IPS-11a (cell line): ENCODE measurements around the gene PTPRA.
"Not testable (repeated sequence)": the region's sequence is repeated elsewhere in the genome, so short reads cannot be mapped to it uniquely, and the experiment has no call there.

Experiments
- H3K4me3 ChIP-seq: one replicate; pipeline ENCODE4 v1.5.1; 2013; ENCODE audit warnings: low read depth, low read length, control low read depth

The PTPRA gene

GRCh38 chr20:2883726-2884637, 10.7 kb downstream of the PTPRA start:
- H3K4me3 ChIP-seq: no peak overlapping the region

- H3K4me3 ChIP-seq: no peak overlapping the region
Observed at GRCh38 chr20:2887715-2888114, 14.4 kb downstream of the PTPRA start.

GRCh38 chr20:2888224-2888955, 15.1 kb downstream of the PTPRA start:
- no peak overlapping the region for H3K4me3 ChIP-seq

- no peak overlapping the region for H3K4me3 ChIP-seq
Observed at GRCh38 chr20:2889209-2889608, 15.9 kb downstream of the PTPRA start.

GRCh38 chr20:2889797-2890196, 16.5 kb downstream of the PTPRA start:
- H3K4me3 ChIP-seq: no peak overlapping the region

- H3K4me3 ChIP-seq: no peak overlapping the region
Observed at GRCh38 chr20:2890742-2891141, 17.5 kb downstream of the PTPRA start.

- H3K4me3 ChIP-seq: no peak overlapping the region
Observed at GRCh38 chr20:2891343-2891742, 18.1 kb downstream of the PTPRA start.

GRCh38 chr20:2892376-2892775, 19.1 kb downstream of the PTPRA start:
- no peak overlapping the region for H3K4me3 ChIP-seq

- no peak overlapping the region for H3K4me3 ChIP-seq
Observed at GRCh38 chr20:2894221-2894620, 20.9 kb downstream of the PTPRA start.

- not testable (repeated sequence) for H3K4me3 ChIP-seq
Observed at GRCh38 chr20:2895154-2895553, 21.9 kb downstream of the PTPRA start.

- no peak overlapping the region for H3K4me3 ChIP-seq
Observed at GRCh38 chr20:2899243-2899642, 26.0 kb downstream of the PTPRA start.

- H3K4me3 ChIP-seq: no peak overlapping the region
Observed at GRCh38 chr20:2900845-2901592, 27.7 kb downstream of the PTPRA start.

- no peak overlapping the region for H3K4me3 ChIP-seq
Observed at GRCh38 chr20:2902291-2902690, 29.0 kb downstream of the PTPRA start.

- H3K4me3 ChIP-seq: no peak overlapping the region
Observed at GRCh38 chr20:2902818-2903217, 29.5 kb downstream of the PTPRA start.

- H3K4me3 ChIP-seq: no peak overlapping the region
Observed at GRCh38 chr20:2903686-2904085, 30.4 kb downstream of the PTPRA start.

- H3K4me3 ChIP-seq: no peak overlapping the region
Observed at GRCh38 chr20:2907519-2907918, 34.2 kb downstream of the PTPRA start.

- no peak overlapping the region for H3K4me3 ChIP-seq
Observed at GRCh38 chr20:2909953-2910352, 36.7 kb downstream of the PTPRA start.

- H3K4me3 ChIP-seq: no peak overlapping the region
Observed at GRCh38 chr20:2911200-2911599, 37.9 kb downstream of the PTPRA start.

GRCh38 chr20:2914160-2914559, 40.9 kb downstream of the PTPRA start:
- no peak overlapping the region for H3K4me3 ChIP-seq

GRCh38 chr20:2917266-2917665, 44.0 kb downstream of the PTPRA start:
- H3K4me3 ChIP-seq: no peak overlapping the region
